GM12865 (cell line): Measurements from ENCODE around the gene MACROD1.

Experiments
- DNase-seq: peaks from one replicate; pipeline ENCODE4 v3.0.0; 2010; ENCODE audit warnings: low read depth
- H3K4me3 ChIP-seq: 2 replicates; pipeline ENCODE4 v1.5.1; 2011; ENCODE audit warnings: mild to moderate bottlenecking, low read depth, low read length, control low read depth
- TF ChIP-seq, protein P1 (sequence below): IDR thresholded peaks from 2 replicates; pipeline ENCODE4 v1.5.1; 2011; ENCODE audit warnings: low read length, control low read depth, low read depth, inconsistent platforms; ENCODE audit not compliant: insufficient read depth; ENCODE audit errors: missing control alignments

Gene MACROD1

DNA sequence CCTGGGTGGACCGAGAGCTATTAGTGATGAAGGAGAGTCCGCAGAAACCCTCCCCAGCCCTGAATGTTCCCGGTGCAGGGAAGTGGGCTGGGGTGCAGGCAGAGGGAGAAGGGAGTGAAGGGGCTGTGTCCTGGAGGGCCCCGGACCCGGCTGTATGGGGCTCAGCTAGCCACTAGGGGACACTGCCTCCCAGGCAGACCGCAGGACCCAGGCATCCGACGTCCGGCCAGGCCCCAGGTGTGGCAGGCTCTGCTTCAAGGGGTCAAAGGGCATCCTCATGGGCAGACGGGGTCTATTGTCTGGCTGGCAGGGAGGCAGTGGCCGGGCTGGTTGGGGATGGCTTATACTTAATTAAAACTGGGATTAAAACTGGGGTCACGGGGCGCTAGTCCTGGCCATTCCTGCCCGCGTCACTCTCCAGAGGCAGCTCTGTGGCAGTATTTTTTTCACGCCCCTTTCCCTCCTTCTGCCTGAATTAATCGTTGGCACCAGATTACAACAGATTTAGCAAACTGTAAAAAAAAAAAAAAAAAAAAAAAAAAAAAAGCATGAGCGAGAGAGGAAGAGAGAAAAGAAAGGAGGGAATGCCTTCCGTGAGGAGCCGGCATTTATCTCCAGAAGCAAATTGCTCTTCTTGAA is 125.1 kb downstream of the MACROD1 start:
- H3K4me3 ChIP-seq, result no peak overlapping the region
- TF ChIP-seq, protein P1, sequence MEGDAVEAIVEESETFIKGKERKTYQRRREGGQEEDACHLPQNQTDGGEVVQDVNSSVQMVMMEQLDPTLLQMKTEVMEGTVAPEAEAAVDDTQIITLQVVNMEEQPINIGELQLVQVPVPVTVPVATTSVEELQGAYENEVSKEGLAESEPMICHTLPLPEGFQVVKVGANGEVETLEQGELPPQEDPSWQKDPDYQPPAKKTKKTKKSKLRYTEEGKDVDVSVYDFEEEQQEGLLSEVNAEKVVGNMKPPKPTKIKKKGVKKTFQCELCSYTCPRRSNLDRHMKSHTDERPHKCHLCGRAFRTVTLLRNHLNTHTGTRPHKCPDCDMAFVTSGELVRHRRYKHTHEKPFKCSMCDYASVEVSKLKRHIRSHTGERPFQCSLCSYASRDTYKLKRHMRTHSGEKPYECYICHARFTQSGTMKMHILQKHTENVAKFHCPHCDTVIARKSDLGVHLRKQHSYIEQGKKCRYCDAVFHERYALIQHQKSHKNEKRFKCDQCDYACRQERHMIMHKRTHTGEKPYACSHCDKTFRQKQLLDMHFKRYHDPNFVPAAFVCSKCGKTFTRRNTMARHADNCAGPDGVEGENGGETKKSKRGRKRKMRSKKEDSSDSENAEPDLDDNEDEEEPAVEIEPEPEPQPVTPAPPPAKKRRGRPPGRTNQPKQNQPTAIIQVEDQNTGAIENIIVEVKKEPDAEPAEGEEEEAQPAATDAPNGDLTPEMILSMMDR, result peak; percentile 30
- peak; percentile 19 for DNase-seq

DNA sequence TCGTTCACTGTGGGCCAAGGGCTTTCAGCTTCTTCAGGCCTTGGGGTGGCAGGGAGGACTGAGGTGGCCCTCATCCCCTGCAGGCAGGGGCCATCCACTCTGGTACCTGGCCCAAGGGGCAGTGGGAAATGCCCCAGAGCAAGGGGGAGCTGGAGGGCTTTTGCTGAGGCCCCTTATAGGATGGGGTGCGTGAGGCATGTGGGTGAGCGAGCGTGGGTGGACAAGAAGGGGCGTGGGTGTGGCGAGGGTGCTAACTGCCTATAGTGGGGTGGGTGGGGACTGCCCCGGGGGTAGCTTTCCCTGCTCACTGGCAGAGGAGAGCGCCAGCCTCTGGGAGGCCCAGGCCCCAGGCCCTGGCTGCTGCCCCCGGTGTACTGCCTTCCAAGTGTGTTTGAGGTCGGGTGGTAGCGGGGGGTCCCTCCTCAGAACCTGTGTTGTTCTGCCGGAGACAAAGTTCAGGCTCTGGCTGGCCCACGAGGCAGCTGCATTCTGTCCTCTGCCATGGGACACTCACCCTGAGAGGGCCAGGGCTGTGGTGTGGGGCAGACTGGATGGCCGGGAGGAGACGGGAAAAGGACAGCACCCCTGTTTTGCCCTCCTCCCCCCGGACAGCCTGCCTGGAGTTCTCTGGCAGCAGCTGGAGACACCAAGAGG is 126.8 kb downstream of the MACROD1 start:
- no peak for DNase-seq
- TF ChIP-seq, protein P1, result no peak
- no peak overlapping the region for H3K4me3 ChIP-seq

DNA sequence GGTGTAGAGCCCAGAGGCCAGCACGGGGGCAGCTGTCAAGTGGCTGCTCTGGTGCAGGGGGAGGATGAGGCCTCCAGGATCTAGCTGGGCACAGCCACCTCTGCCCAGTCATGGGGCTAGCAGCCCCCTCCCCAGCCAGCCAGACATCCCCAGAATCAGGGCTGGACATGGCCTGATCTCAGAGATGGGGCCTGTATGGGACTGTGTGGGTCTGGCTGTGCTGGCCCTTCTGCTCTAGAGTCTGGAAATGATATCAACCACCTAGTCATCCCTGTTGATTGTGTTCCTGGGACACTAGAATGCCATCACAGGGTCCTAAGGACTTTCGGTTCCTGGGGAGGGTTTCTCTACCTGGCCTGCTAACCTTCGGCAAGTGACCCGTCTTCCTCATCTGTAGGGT is 127.4 kb downstream of the MACROD1 start:
- H3K4me3 ChIP-seq, result no peak overlapping the region
- no peak for DNase-seq
- TF ChIP-seq, protein P1, result no peak

DNA sequence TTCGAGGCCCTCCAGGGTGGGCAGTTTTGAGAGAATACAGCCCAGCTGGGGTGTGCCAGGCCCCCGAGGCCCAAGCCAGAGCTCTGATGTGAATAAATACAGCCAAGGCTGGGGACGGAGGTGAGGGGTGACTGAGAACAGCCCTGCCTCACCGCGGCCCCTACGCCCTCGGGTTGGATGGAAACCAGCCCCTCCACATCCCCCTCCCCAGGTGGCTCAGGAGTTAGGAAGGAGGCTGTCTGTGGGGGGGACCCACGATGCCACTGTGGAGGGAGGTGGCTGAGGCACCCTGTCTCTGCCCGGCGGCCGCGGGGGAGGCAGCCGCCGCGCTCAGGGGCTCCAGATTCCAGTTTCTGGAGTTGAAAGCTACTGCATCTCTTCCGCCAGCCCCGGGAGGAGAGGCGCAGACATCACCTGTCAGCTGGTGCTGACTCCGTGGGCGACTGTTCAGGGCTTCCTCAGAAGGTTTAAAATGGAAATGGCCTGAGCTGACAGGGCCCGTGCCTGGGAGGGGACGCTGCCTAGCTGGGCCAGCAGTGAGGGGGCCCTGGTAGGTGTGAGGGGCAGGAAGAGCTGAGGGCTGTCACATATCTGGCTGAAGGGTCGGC is 128.8 kb downstream of the MACROD1 start:
- TF ChIP-seq, protein P1, result no peak
- no peak for DNase-seq
- no peak overlapping the region for H3K4me3 ChIP-seq

DNA sequence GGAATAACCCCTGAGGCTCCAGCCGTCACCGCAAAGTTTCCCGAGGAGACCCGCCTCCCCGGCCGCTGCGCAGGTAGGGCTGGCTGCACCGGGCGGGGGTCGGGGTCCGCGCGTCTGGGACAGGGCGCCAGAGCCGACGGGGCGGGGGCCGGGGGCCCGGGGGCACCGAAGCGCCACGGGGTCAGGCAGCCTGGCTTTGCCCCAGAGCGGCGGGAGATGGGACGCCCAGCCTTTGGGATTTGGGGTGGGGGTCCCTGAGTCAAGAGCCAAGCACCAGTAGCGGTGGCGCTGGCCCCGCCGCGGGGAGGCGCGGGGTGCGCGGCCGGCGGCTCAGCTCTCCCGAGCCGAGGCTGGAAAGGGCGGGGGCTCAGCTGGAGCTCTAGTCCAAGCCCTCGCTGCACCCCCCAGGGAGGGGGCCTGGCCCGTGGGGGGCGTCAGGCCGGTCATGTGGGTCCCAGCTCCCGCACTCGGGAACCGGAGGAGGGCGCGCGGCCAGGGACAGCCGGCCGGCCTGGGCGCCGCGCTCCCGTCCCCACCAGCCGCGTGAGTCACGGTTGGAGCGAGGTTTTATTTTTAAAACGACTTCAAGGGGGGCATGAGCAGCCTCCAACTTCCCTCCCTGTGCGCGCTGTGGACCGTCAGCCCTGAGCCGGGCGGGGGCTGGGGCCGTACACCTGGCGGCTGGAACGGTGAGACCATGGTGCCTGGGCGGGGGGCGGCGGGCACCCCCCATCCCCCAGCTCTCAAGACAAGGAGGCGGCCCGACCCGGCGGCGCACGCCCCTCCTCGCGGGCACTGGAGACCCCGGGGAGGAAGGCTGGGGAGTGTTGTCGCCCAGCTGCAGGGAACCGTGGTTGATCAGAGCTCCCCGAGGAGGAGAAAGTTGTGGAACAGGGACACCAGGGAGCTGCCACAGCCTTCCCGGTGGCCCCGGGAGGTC is 129.6 kb downstream of the MACROD1 start:
- TF ChIP-seq, protein P1, result no peak
- DNase-seq, result no peak
- H3K4me3 ChIP-seq, result no peak overlapping the region

DNA sequence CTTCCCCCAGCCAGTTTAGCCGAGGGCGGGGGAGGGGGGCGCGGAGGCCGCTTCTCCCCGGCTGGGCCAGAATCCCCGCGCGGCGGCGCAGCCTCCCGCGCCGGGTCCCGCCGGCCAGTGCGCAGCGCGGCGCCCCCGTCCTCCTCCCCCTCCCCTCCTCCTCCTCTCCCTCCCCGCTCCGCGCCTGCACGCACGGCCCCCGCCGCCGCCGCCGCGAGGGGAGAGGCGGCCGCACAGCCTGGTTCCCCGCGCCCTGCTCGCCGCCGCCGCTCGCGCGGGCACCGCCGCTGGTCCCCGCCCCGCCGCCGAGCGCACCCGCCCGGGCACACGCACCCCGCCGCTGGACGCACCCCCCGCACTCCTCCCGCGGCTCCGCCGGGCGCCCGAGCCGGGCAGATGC is 130.3 kb downstream of the MACROD1 start, which contains the start of gene FLRT1:
TSS of gene FLRT1 (plus strand) at position 356 of the 400 bp plus-strand sequence. CDS start 80,337 bp downstream, outside the sequence.
- no peak within 1 kb of the TSS for H3K4me3 ChIP-seq
- TF ChIP-seq, protein P1, result no peak
- DNase-seq, result no peak
